ENCODE measurements around the gene NLRP1.

Gene NLRP1

DNA sequence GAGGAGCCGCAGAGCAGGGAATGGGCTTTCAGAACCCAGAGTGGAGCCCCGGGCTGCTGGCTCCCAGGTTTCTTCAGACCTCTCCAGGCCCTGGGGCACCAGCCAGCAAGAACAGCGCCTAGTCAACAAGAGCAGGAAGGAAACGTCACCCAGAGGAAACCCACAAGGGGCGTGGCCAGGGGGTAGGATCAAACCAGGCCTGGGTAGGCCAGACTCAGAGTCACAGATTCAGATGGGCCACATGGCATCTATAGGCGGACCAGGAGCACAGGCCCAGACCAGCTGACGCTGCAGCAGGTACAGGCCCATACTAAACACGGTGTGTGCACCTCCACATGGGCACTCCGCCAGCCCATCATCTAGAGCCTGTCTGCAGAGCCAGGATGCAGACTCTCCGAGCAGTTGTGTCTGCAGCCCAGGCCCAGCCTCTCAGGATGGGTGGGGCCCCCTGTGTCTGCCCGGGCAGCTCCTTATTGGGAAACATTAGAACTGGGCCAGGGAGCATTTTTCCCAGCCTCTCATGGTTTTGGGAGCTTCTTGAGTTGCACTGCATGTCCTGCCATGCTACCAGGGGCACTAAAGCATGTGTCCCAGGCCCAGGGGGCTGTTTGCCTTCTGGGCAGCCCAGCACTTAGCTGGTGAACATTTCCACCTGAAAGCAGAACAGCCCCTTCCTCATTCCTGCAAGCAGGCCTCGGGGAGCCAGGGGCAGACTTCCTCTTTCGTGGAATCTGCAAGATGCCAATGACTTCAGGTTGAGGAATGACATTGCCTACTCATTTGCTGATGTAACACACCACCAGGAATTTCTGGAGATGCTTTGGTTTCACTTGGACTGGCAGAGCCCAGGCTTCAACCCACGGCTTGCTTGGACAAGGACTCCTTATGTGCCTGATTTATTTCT is at the start of gene NLRP1:
Gene NLRP1, minus strand, starts transcription at position 127 of the 904 bp plus-strand sequence. CDS start 552 bp downstream, outside the sequence.
- DNase-seq (ENCODE audit: low spot score) = peak; percentile 74
- FAIRE-seq = no peak

GRCh38 chr17:5631958-5632590 is 47.8 kb upstream of the NLRP1 start:
- FAIRE-seq (no peak), DNase-seq (ENCODE audit: low spot score) (no peak)

- DNase-seq (ENCODE audit: low spot score) (no peak), FAIRE-seq (no peak)
Observed at GRCh38 chr17:5630434-5630833, 46.1 kb upstream of the NLRP1 start.

- DNase-seq (ENCODE audit: low spot score) (no peak), FAIRE-seq (no peak)
Observed at GRCh38 chr17:5629128-5629527, 44.8 kb upstream of the NLRP1 start.

DNA sequence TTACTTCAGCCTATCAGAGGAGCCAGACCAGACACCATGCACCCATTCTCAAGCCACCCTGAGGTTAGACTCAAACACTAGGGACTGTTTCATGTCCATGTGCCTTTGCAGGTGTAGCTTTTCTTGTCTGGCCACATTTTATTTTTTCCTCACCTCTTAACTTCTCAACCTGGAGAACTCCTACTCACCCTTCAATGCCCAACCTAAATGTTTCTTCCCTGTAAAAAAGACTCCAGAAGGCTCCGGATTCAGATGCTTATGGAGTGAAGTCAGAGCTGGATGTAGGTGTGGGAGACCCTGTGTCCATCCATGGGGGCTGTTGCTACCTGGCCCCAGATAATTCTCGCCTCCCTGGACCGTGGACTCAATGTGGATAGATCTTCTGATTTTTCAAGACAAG is 44.0 kb upstream of the NLRP1 start:
- no peak for DNase-seq (ENCODE audit: low spot score)
- FAIRE-seq = no peak

DNA sequence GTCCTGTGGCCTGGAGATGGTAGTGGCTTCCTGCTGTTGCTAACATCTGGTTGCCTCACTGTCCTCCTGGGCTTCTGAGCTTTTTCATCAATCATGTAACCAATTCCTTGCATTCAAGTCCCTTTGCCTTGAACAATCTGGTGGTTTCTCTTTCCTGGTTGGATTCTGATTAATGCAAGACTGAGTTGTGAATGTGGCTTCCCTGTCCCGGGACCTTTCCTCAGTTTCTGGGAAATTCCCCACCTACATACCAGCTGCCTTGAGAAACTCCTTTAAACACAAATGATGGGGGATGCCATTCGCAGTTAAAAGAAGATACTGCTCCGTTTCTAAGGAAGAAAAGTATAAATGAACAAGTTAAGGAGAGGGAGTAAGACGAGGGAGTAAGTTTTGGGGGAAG is 39.9 kb upstream of the NLRP1 start:
- FAIRE-seq = no peak

GRCh38 chr17:5621729-5622128 is 37.4 kb upstream of the NLRP1 start:
- no peak for DNase-seq (ENCODE audit: low spot score)
- no peak for FAIRE-seq

More for the DNA sequence above, 39.9 kb upstream of the NLRP1 start:
- no peak for DNase-seq (ENCODE audit: low spot score)

DNA sequence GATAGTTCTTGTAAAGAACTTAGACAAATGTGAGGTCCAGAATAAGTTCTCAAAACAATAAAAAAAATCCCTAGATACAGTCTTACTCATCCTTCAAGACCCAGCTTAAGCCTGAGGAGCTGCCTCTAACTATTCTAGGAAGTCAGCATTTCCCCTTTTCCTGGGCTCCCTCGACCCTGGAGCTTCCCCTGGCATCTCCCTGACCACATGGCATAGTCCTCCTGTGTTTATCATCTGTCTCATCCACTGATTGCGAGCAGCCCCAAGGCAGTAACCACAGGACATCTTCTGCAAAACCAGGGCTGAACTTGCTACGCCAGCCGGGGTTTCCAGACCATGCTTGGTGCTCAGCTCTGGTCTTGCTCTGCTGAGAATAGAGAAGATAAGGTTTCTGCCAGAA is 36.7 kb upstream of the NLRP1 start:
- FAIRE-seq = no peak

GRCh38 chr17:5619088-5619740 is 34.9 kb upstream of the NLRP1 start:
- FAIRE-seq (no peak), DNase-seq (ENCODE audit: low spot score) (peak; percentile 40)

More for the DNA sequence above, 36.7 kb upstream of the NLRP1 start:
- DNase-seq (ENCODE audit: low spot score) = no peak

- FAIRE-seq (no peak), DNase-seq (ENCODE audit: low spot score) (no peak)
Observed at GRCh38 chr17:5618476-5618875, 34.2 kb upstream of the NLRP1 start.

DNA sequence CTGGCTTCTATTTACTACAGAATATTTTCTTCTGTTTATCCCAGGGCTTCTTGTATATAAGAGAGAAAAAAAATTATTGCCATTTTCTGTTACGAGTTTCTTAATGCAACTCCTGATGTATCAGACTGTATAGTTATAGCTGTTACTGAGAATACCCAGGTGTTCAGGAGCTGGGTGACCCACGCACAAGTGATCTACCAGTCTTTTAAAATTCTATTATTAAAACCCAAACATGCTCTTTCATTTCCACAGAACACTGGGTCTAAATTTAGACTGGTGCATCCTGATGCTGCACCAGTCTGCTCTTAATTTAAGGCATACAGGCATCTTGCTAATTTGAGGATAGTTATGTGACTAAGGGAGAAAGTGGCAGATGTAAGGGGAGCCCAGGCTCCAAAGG is 31.2 kb upstream of the NLRP1 start:
- DNase-seq (ENCODE audit: low spot score) (no peak), FAIRE-seq (no peak)

DNA sequence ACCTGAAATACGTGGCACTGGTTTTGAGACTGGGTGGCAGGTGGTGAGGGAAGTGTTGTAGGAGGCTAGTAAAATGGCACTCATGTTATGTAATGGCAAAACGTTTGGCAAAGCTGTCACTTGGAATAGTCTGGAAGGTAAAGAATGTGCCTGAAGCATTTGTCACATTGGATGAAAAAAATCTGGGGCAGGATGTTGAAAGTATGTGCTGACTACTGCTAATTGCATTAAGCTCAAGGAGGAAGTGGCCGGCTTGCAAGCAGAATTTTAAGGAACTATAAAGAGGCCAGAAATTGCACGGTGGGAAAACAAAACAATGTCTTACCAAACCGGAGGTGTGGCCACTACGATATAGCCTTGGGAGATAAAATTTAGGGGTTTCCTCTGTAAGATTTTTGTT is 26.6 kb upstream of the NLRP1 start:
- FAIRE-seq (no peak), DNase-seq (ENCODE audit: low spot score) (no peak)

GRCh38 chr17:5608399-5609112 is 24.2 kb upstream of the NLRP1 start:
- DNase-seq (ENCODE audit: low spot score) (no peak), FAIRE-seq (no peak)

GRCh38 chr17:5607946-5608345 is 23.6 kb upstream of the NLRP1 start:
- no peak for FAIRE-seq

DNA sequence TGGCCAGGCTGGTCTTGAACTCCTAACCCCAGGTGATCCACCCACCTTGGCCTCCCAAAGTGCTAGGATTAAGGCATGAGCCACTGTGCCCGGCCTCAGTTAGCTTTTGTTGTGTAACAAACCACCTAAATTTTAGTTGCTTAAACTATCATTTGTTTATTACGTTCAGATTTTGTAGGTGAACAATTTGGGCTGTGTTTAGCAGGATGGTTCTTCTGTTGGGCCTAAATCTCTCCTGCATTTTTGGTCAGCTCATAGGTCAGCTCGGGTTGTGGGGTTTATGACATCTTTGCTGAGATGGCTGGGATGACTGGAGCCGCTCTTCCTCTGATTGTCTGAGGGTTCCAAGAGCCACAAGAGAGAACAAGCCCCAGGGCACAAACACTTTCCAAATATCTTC is 21.1 kb upstream of the NLRP1 start:
- FAIRE-seq (no peak), DNase-seq (ENCODE audit: low spot score) (no peak)

More at GRCh38 chr17:5607946-5608345, 23.6 kb upstream of the NLRP1 start:
- DNase-seq (ENCODE audit: low spot score) = no peak

DNA sequence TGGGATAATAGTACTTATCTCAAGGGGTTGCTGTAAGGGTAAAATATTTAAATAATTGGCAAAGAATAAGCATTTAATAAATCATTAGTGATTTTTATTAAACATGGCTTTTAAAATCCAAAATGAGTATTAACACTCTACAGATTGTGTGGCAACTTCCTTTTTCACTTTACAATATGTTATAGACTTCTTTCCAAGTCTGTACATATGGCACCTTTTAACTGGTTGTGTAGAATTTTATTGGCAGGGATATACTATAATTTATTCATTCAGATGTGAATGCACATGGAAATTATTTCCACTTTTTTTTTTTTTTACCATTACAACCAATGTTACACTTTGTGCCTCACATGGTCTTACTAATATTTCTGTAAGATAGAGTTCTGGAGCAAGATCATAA is 15.7 kb upstream of the NLRP1 start:
- DNase-seq (ENCODE audit: low spot score) = no peak
- no peak for FAIRE-seq

DNA sequence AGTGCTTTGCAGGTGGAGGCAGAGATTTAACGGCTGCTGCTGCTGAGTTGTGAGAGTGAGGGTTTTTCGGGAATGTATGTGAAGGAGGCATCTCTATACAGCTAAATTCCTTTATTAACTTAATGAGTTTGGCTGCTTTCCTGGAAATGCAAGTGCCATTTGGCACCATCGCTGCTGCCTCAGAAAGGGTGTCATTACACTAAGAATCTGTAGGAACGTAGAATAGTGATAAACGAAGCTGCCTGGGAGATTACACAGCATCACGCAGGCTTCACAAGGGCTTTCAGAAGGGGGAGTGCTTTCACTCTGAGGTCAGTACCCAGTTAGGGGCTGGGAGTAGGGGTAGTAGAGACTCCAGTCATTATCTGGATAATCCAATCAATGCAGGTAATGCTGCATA is 14.1 kb upstream of the NLRP1 start:
- DNase-seq (ENCODE audit: low spot score) (no peak), FAIRE-seq (no peak)

- DNase-seq (ENCODE audit: low spot score) = no peak
- no peak for FAIRE-seq
Observed at GRCh38 chr17:5596421-5596820, 12.1 kb upstream of the NLRP1 start.

DNA sequence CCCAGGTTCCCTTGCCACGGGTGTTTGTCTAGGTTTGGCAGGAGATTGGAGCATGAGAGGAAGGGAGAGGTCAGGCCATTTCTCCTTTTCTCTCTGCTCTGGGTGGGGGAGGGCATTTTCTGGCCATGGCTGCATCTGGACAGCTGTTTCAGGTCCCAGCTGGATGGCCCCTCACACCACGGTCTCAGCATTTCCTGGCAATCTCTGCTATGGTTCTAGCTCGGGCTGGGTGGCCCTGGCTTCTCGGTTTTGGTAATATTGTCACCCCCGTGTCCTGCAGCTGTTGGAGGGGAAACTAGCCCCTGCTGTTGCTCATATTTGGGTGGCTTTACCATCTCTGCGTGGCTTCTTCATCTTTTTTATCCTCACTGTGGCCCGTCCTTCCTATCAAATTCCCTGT is 11.5 kb upstream of the NLRP1 start:
- no peak for DNase-seq (ENCODE audit: low spot score)
- FAIRE-seq = no peak

DNA sequence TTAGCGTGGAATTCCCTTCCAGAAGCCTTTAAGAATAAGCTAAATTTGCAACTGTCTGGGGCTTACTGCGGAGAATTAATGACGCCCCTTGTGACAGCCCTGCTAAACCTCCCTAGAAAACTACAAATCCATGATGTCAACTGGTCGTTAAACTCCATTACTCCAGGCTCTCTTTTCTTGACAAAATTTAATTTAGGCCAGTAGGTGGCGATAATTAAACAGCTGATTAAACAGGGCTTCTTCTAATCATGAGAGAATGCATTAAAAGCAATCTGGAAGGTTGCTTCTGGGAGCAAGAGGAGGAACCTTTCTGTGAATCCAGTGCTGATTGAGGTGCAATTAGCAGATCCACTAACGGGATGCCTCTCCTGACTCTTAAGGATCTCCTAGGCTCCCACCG is 8.1 kb upstream of the NLRP1 start:
- DNase-seq (ENCODE audit: low spot score) = peak; percentile 18
- FAIRE-seq = peak; percentile 25

- FAIRE-seq (no peak), DNase-seq (ENCODE audit: low spot score) (no peak)
Observed at GRCh38 chr17:5591966-5592365, 7.7 kb upstream of the NLRP1 start.

DNA sequence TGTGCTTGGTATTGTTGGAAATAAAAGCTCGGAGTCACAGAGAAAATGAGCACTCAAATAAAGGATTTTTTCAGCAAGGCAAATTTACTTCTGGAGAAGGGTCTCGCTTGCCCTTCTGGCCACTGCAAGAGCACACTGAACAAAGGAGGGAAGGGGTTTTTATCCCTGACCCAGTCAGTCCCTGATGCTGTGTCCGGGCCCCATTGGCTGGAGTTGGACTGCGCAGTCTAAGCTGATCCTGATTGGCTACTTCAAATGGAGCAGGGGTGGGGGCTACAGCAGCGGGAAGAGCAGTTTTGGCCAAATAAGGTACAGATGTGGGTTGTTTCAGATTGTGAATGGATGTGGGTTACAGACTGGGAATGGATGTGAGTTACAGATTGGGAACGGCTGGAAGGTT is 4.3 kb upstream of the NLRP1 start:
- DNase-seq (ENCODE audit: low spot score) (no peak), FAIRE-seq (no peak)
